PFSK-1 (cell line): Measurements from ENCODE around the gene EFEMP1.

Experiments
- FOXP2 ChIP-seq: optimal IDR thresholded peaks from 2 replicates; pipeline ENCODE3; 2011; ENCODE audit warnings: borderline replicate concordance, control low read depth, inconsistent platforms; ENCODE audit not compliant: insufficient read depth; ENCODE audit errors: extremely low read length, extremely low read depth
- POLR2AphosphoS5 ChIP-seq: IDR thresholded peaks from 2 replicates; pipeline ENCODE4 v1.6.1; 2012; ENCODE audit warnings: low read depth, mild to moderate bottlenecking, control low read depth, low read length, moderate library complexity
- REST ChIP-seq, 2 experiments: IDR thresholded peaks; 2 replicates each; pipeline versions ENCODE4 v1.6.1 to v1.8.0; 2011 to 2012; ENCODE audit warnings: low read depth in 2 of 2, low read length in 2 of 2, control low read depth in 1 of 2, inconsistent platforms in 1 of 2, mild to moderate bottlenecking in 1 of 2, moderate library complexity in 1 of 2; ENCODE audit not compliant: insufficient read depth in 1 of 2
- SIN3A ChIP-seq: IDR thresholded peaks from 2 replicates; pipeline ENCODE4 v1.6.1; 2012; ENCODE audit warnings: mild to moderate bottlenecking, low read length, moderate library complexity, borderline replicate concordance; ENCODE audit not compliant: insufficient read depth
- TAF1 ChIP-seq: IDR thresholded peaks from 2 replicates; pipeline ENCODE4 v1.6.1; 2012; ENCODE audit warnings: low read length, control low read depth, borderline replicate concordance; ENCODE audit not compliant: insufficient read depth

The EFEMP1 gene

GRCh38 chr2:55903727-55904126, 19.9 kb downstream of the EFEMP1 start:
- TF ChIP-seq TAF1 (no peak), SIN3A (no peak), FOXP2 (no peak), POLR2AphosphoS5 (no peak), REST (IDR thresholded peaks at IDR 0.05; ENCODE audit: insufficient read depth in 1 of 2, low read depth in 2 of 2, low read length in 2 of 2) (no peak)

GRCh38 chr2:55902971-55903370, 20.6 kb downstream of the EFEMP1 start:
- TF ChIP-seq REST (IDR thresholded peaks at IDR 0.05; ENCODE audit: insufficient read depth in 1 of 2, low read depth in 2 of 2, low read length in 2 of 2), result no peak
- TF ChIP-seq POLR2AphosphoS5, result no peak
- no peak for TF ChIP-seq TAF1
- TF ChIP-seq SIN3A, result no peak
- no peak for TF ChIP-seq FOXP2

GRCh38 chr2:55902429-55902828, 21.2 kb downstream of the EFEMP1 start:
- no peak for TF ChIP-seq FOXP2
- no peak for TF ChIP-seq SIN3A
- TF ChIP-seq REST (IDR thresholded peaks at IDR 0.05; ENCODE audit: insufficient read depth in 1 of 2, low read depth in 2 of 2, low read length in 2 of 2), result no peak
- no peak for TF ChIP-seq POLR2AphosphoS5
- TF ChIP-seq TAF1, result no peak

GRCh38 chr2:55901941-55902340, 21.6 kb downstream of the EFEMP1 start:
- no peak for TF ChIP-seq POLR2AphosphoS5
- TF ChIP-seq FOXP2, result no peak
- no peak for TF ChIP-seq REST (IDR thresholded peaks at IDR 0.05; ENCODE audit: insufficient read depth in 1 of 2, low read depth in 2 of 2, low read length in 2 of 2)
- no peak for TF ChIP-seq SIN3A
- no peak for TF ChIP-seq TAF1

GRCh38 chr2:55901322-55901721, 22.3 kb downstream of the EFEMP1 start:
- TF ChIP-seq POLR2AphosphoS5, result no peak
- TF ChIP-seq FOXP2, result no peak
- TF ChIP-seq SIN3A, result no peak
- TF ChIP-seq TAF1, result no peak
- no peak for TF ChIP-seq REST (IDR thresholded peaks at IDR 0.05; ENCODE audit: insufficient read depth in 1 of 2, low read depth in 2 of 2, low read length in 2 of 2)
